ENCODE data around the gene ATPAF1. TPM values are rescaled to one million over a fixed set of nuclear protein-coding genes. Genes with fewer than 3 reads are reported as not detected.

Gene ATPAF1
- total and polyA plus RNA-seq, 10 of the 15 experiments (the other 5 are each of a cell fraction or from before 2014, with no cell fraction given), result 15.2 to 93.5 (median 48.4) TPM

GRCh38 chr1:46690931-46691421 is 22.8 kb upstream of the ATPAF1 start (continued):
- TF ChIP-seq TCF12 (IDR thresholded peaks at IDR 0.05; ENCODE audit: low read depth, low read length), result no peak
- TF ChIP-seq STAT1 (conservative IDR thresholded peaks at IDR 0.05), result no peak
- no peak for TF ChIP-seq TAF1 (IDR thresholded peaks at IDR 0.05; ENCODE audit: borderline replicate concordance, low read depth, low read length)
- TF ChIP-seq RAD21 (IDR thresholded peaks at IDR 0.05; ENCODE audit: insufficient read depth, low read depth, low read length), result no peak

- Histone ChIP-seq H3K9me3 (replicated peaks; ENCODE audit: control insufficient read depth, insufficient read depth, low read length) (no peaks in the 10 kb centered on the region), H3K27me3 (replicated peaks in 1 of 2; ENCODE audit: control insufficient read depth in 2 of 2, insufficient read depth in 2 of 2, low read length in 1 of 2) (no peaks in the 10 kb centered on the region), H3K27ac (ENCODE audit: control insufficient read depth, insufficient read depth) (no peak overlapping the region), H3K9ac (ENCODE audit: control insufficient read depth, insufficient read depth, low read length) (no peak overlapping the region), H3K4me1 (ENCODE audit: control insufficient read depth, insufficient read depth, low read length) (no peaks in the 10 kb centered on the region), H3K79me2 (ENCODE audit: control insufficient read depth, insufficient read depth, low read length) (no peaks in the 10 kb centered on the region), H2AFZ (ENCODE audit: control insufficient read depth, low read depth, low read length) (no peak overlapping the region), H3K4me2 (ENCODE audit: control insufficient read depth, insufficient read depth) (no peak overlapping the region), H3K36me3 (ENCODE audit: control insufficient read depth in 2 of 2, insufficient read depth in 2 of 2, low read length in 1 of 2) (peaks cover 12 to 24% of the 10 kb centered on the region in 2 experiments), H3K4me3 (no peak overlapping the region), H4K20me1 (ENCODE audit: control insufficient read depth, insufficient read depth) (no peaks in the 10 kb centered on the region)
- in situ Hi-C loops (cut with MboI) (no loop called here), intact Hi-C loops (cut with micrococcal nuclease; ENCODE audit: unreplicated experiment) (no loop called here)
- DNase-seq (ENCODE audit: low read depth, low spot score) (no peak), ATAC-seq (no peak), FAIRE-seq (no peak)
- ChIA-PET SMC1A (ENCODE audit: uncharacterized antibody, unreplicated experiment) (interaction anchor here (1.1 kb wide), 1 partner anchor 11 kb away, joined by 3 read pairs; no protein-coding TSS in a partner anchor), RAD21 (ENCODE audit: unreplicated experiment) (no interaction called here), POLR2A (no interaction called here), CTCF (interaction anchor here (0.7 to 1.6 kb wide), 2 partner anchors 13 to 34 kb away, joined by 3 read pairs; no protein-coding TSS in a partner anchor)
- 42% methylated on average over 1 of the region's 1 CpG for WGBS (ENCODE audit: insufficient coverage, insufficient replicate concordance, low lambda C conversion rate, missing lambda C conversion rate)
- BruUV-seq (replicated peaks), result no TSS peak
- no peak for TF ChIP-seq ELK1 (IDR thresholded peaks at IDR 0.05; ENCODE audit: low read depth, low read length)
- TF ChIP-seq NR2F1 (conservative IDR thresholded peaks at IDR 0.05), result no peak
- TF ChIP-seq CHD2 (IDR thresholded peaks at IDR 0.05; ENCODE audit: borderline replicate concordance, low read depth, low read length), result no peak
- TF ChIP-seq, protein P1, sequence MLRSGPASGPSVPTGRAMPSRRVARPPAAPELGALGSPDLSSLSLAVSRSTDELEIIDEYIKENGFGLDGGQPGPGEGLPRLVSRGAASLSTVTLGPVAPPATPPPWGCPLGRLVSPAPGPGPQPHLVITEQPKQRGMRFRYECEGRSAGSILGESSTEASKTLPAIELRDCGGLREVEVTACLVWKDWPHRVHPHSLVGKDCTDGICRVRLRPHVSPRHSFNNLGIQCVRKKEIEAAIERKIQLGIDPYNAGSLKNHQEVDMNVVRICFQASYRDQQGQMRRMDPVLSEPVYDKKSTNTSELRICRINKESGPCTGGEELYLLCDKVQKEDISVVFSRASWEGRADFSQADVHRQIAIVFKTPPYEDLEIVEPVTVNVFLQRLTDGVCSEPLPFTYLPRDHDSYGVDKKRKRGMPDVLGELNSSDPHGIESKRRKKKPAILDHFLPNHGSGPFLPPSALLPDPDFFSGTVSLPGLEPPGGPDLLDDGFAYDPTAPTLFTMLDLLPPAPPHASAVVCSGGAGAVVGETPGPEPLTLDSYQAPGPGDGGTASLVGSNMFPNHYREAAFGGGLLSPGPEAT (IDR thresholded peaks at IDR 0.05; ENCODE audit: low read depth), result no peak
- TF ChIP-seq JUND (IDR thresholded peaks at IDR 0.05; ENCODE audit: low read depth, low read length), result no peak
- TF ChIP-seq CREB1 (IDR thresholded peaks at IDR 0.05; ENCODE audit: low read depth), result no peak
- no peak for TF ChIP-seq IRF3 (IDR thresholded peaks at IDR 0.05)
- TF ChIP-seq RB1 (IDR thresholded peaks at IDR 0.05; ENCODE audit: borderline replicate concordance), result no peak
- TF ChIP-seq GATAD2B (conservative IDR thresholded peaks at IDR 0.05; ENCODE audit: low read depth), result no peak
- no peak for TF ChIP-seq ZBTB11 (CRISPR knock-in tag; IDR thresholded peaks at IDR 0.05)
- no peak for TF ChIP-seq SMAD5 (IDR thresholded peaks at IDR 0.05; ENCODE audit: low read depth)
- no peak for TF ChIP-seq CBFB (IDR thresholded peaks at IDR 0.05; ENCODE audit: low read depth)
- no peak for TF ChIP-seq STAT1 (conservative IDR thresholded peaks at IDR 0.05)
- TF ChIP-seq EZH2 (IDR thresholded peaks at IDR 0.05; ENCODE audit: borderline replicate concordance, control insufficient read depth, low read depth, low read length), result no peak
Measured at GRCh38 chr1:46689897-46690296, 21.7 kb upstream of the ATPAF1 start.
